Hematopoietic multipotent progenitor cell treated with erythropoietin and hydrocortisone succinate and interleukin-3 and kit ligand, for 15 days (in vitro differentiated cells): ENCODE data around the gene SPSB4.

Experiments
- DNase-seq: peaks from one replicate; pipeline ENCODE4 v3.0.0-alpha.2; 2015; ENCODE audit warnings: low spot score

Gene SPSB4

GRCh38 chr3:141076036-141076773 is 25.1 kb downstream of the SPSB4 start:
- DNase-seq: no peak

- DNase-seq: no peak
Measured at GRCh38 chr3:141076797-141077571, 25.8 kb downstream of the SPSB4 start.

- DNase-seq: no peak
Measured at GRCh38 chr3:141077631-141078030, 26.5 kb downstream of the SPSB4 start.

GRCh38 chr3:141078200-141078599 is 27.1 kb downstream of the SPSB4 start:
- no peak for DNase-seq

- no peak for DNase-seq
Measured at GRCh38 chr3:141080431-141080830, 29.3 kb downstream of the SPSB4 start.

GRCh38 chr3:141081141-141081795 is 30.1 kb downstream of the SPSB4 start:
- DNase-seq: no peak

- no peak for DNase-seq
Measured at GRCh38 chr3:141082064-141082463, 30.9 kb downstream of the SPSB4 start.

- no peak for DNase-seq
Measured at GRCh38 chr3:141083226-141083625, 32.1 kb downstream of the SPSB4 start.

GRCh38 chr3:141083836-141084649 is 32.9 kb downstream of the SPSB4 start:
- no peak for DNase-seq

GRCh38 chr3:141085343-141086070 is 34.4 kb downstream of the SPSB4 start:
- no peak for DNase-seq

- no peak for DNase-seq
Measured at GRCh38 chr3:141086188-141086587, 35.0 kb downstream of the SPSB4 start.

GRCh38 chr3:141087076-141087777 is 36.1 kb downstream of the SPSB4 start:
- no peak for DNase-seq

GRCh38 chr3:141087778-141088130 is 36.6 kb downstream of the SPSB4 start:
- DNase-seq: no peak

- DNase-seq: no peak
Measured at GRCh38 chr3:141089339-141090152, 38.4 kb downstream of the SPSB4 start.

- no peak for DNase-seq
Measured at GRCh38 chr3:141091426-141091825, 40.3 kb downstream of the SPSB4 start.

- no peak for DNase-seq
Measured at GRCh38 chr3:141092663-141093062, 41.5 kb downstream of the SPSB4 start.

GRCh38 chr3:141093397-141093796 is 42.2 kb downstream of the SPSB4 start:
- DNase-seq: no peak

GRCh38 chr3:141093971-141094684 is 43.0 kb downstream of the SPSB4 start:
- DNase-seq: no peak

- no peak for DNase-seq
Measured at GRCh38 chr3:141094790-141095545, 43.8 kb downstream of the SPSB4 start.
